ENCODE data around the gene TEX22. TPM values are rescaled to one million over a fixed set of nuclear protein-coding genes. Genes with fewer than 3 reads are reported as not detected.

The TEX22 gene
- total and polyA plus RNA-seq, 5 experiments from 2014 or later = 0.09 to 8.2 (median 3.8) TPM; not detected in 1

- no peaks in the 10 kb centered on the region for H3K27me3 Mint-ChIP-seq
- H3K27ac Mint-ChIP-seq = peak overlapping the region; percentile 80 to 94 (median 88)
- H3K4me1 Mint-ChIP-seq = peaks cover 12 to 34% (median 32%) of the 10 kb centered on the region in 4 donors
- ATAC-seq = no peak
- POLR2A ChIA-PET = interaction anchor here (1.4 to 2.0 kb wide), 3 partner anchors 23 to 69 kb away, joined by 5 to 6 read pairs (median 5); partner anchors contain the start of genes TEDC1 and TEX22
- H3K9me3 Mint-ChIP-seq = no peaks in the 10 kb centered on the region
- DNase-seq = no peak
- H3K4me3 Mint-ChIP-seq = peak overlapping the region; percentile 80 to 94 (median 83)
- H3K36me3 Mint-ChIP-seq = peaks cover 0 to 8% (median 0%) of the 10 kb centered on the region in 3 donors
Measured at GRCh38 chr14:105420974-105421674, 22.8 kb downstream of the TEX22 start.

DNA sequence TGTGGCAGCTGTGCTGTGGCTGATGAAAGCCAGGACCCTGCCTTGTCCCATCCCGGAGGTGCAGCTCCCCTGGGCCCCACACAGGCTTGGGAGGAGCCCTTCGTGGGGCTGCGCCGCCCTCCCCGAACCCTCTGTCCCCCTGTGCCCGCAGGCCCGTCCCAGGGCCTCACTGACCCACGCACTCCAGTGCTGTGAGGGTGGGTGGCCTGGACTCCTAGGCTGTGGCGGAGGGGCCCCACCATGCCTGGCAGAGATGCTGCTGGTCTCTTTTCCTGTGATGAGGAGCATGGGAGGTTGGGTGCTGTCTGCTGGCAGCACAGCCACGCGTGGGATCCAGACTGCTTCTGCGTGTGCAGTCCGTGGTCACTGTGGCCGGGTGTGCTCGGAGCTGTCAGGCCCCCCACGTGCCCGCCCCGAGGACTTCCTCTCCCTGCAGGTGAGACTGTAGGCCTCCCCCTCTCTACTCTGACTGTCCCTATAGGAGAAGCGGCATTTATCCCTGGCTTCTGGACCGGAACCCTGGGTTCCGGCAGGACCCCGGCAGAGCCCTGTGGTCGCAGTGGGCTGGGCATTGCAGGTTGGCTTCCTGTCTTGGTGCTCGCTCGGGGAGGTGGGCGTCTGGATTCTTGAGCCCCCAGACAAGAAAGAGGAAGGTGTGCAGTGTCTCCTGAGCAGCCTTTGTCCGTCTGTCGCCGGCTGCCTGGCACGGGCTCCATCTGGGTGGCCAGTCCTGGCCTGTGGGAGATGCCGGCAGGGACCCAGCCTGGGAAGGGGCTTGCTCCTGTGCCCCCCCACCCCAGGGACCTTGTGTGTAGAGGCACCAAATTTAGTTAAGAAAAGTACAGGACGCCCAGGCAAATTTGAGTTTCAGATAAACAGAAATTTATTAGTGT is 23.6 kb downstream of the TEX22 start:
- no peak for DNase-seq
- peak; percentile 25 to 40 for ATAC-seq

DNA sequence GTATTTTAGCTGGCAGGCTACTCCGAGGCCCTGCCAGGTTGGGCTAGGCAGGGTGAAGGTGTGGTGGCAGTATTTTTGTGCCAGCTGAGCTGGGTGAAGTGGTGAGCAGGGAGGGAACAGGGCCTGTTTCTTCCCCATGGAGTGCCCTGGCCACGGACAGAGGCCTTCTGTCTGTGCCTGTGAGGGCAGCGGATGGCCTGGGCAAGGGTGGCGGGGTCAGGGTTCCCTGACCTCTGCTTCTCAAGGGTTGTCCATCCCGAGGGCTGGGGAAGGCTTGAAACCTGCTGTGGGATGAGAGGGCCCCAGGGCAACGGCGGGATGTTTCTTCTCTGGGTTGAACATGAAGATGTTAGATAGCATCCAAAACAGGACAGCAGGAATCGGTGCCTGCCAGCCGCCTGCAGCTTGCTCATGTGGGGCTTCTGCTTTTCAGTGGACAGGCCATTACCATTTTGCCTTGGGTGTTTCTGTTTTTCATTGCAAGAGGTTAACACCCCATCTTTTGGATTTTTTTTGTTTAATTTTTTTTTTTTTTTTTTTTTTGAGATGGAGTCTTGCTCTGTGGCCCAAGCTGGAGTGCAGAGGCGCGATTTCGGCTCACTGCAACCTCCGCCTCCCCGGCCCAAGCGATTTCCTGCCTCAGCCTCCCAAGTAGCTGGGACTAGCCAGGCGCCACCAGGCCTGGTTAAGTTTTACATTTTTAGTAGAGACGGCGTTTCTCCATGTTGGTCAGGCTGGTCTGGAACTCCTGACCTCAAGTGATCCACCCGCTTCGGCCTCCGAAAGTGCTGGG is 24.6 kb downstream of the TEX22 start:
- POLR2A ChIA-PET = interaction anchor here (0.6 to 0.7 kb wide), 2 partner anchors 31 to 32 kb away, joined by 3 to 4 read pairs; no protein-coding TSS in a partner anchor
- Mint-ChIP-seq H3K27me3 (no peaks in the 10 kb centered on the region), H3K27ac (peak overlapping the region; percentile 13 to 95 (median 80)), H3K9me3 (peaks cover 0 to 1% (median 0%) of the 10 kb centered on the region in 9 donors), H3K36me3 (peaks cover 0 to 10% (median 8%) of the 10 kb centered on the region in 3 donors), H3K4me3 (peak overlapping the region in 4 of 10 donors; percentile 36 to 94 (median 56)), H3K4me1 (peaks cover 17 to 41% (median 39%) of the 10 kb centered on the region in 4 donors)
- DNase-seq = no peak
- ATAC-seq = no peak

More for the DNA sequence above, 23.6 kb downstream of the TEX22 start:
- Mint-ChIP-seq H3K27me3 (no peaks in the 10 kb centered on the region), H3K4me1 (peaks cover 14 to 36% (median 35%) of the 10 kb centered on the region in 4 donors), H3K4me3 (peak overlapping the region; percentile 80 to 94 (median 83)), H3K27ac (peak overlapping the region; percentile 77 to 95 (median 88)), H3K36me3 (peaks cover 0 to 8% (median 5%) of the 10 kb centered on the region in 3 donors), H3K9me3 (no peaks in the 10 kb centered on the region)
- POLR2A ChIA-PET = interaction anchor here (1.4 to 2.0 kb wide), 3 partner anchors 24 to 68 kb away, joined by 5 to 6 read pairs (median 5); partner anchors contain the start of genes TEDC1 and TEX22

GRCh38 chr14:105423488-105424195 is 25.3 kb downstream of the TEX22 start:
- H3K27ac Mint-ChIP-seq = peak overlapping the region in 5 of 10 donors; percentile 9 to 61 (median 31)
- no peak for DNase-seq
- peaks cover 0 to 10% (median 8%) of the 10 kb centered on the region in 3 donors for H3K36me3 Mint-ChIP-seq
- no peak for ATAC-seq
- H3K27me3 Mint-ChIP-seq = no peaks in the 10 kb centered on the region
- H3K4me3 Mint-ChIP-seq = peak overlapping the region in 2 of 10 donors; percentile 8 to 22
- POLR2A ChIA-PET = interaction anchor here (0.6 to 0.7 kb wide), 2 partner anchors 31 to 33 kb away, joined by 3 to 4 read pairs; no protein-coding TSS in a partner anchor
- peaks cover 0 to 2% (median 0%) of the 10 kb centered on the region in 9 donors for H3K9me3 Mint-ChIP-seq
- H3K4me1 Mint-ChIP-seq = peaks cover 17 to 42% (median 38%) of the 10 kb centered on the region in 4 donors

DNA sequence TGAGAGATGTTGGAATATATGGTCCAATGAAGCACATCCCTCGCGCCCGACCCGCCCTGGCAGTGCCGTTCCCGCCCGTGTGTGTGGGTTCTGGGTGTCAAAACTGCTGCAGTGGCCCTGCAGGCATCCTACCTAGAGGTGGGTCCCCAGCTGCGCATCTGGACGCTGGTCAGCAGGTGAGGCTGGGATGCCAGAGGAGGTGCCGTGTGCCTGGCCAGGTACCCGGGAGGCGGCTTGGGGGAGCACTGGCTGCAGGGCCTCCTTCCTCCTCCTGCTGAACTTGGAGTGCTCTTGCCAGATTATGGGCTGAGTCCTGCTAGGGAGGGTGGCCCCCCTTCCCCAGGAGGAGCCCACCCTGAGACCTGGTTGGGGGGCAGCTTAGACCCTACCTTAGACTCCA is 26.5 kb downstream of the TEX22 start:
- Mint-ChIP-seq H3K9me3 (peaks cover 0 to 2% (median 0%) of the 10 kb centered on the region in 9 donors), H3K27me3 (no peaks in the 10 kb centered on the region), H3K27ac (no peak overlapping the region), H3K4me3 (no peak overlapping the region), H3K36me3 (peaks cover 0 to 10% (median 8%) of the 10 kb centered on the region in 3 donors), H3K4me1 (peaks cover 17 to 41% (median 37%) of the 10 kb centered on the region in 4 donors)
- no peak for ATAC-seq
- DNase-seq = no peak
- POLR2A ChIA-PET = interaction anchor here (1.1 kb wide), 1 partner anchor 9 kb away, joined by 5 read pairs; no protein-coding TSS in a partner anchor

- POLR2A ChIA-PET = interaction anchor here (0.6 kb wide), 1 partner anchor 55 kb away, joined by 5 read pairs; no protein-coding TSS in a partner anchor
- peaks cover 0 to 2% (median 0%) of the 10 kb centered on the region in 9 donors for H3K9me3 Mint-ChIP-seq
- no peaks in the 10 kb centered on the region for H3K27me3 Mint-ChIP-seq
- H3K27ac Mint-ChIP-seq = no peak overlapping the region
- H3K36me3 Mint-ChIP-seq = peaks cover 4 to 18% (median 11%) of the 10 kb centered on the region in 3 donors
- no peak for DNase-seq
- no peak overlapping the region for H3K4me3 Mint-ChIP-seq
- peaks cover 16 to 41% (median 35%) of the 10 kb centered on the region in 4 donors for H3K4me1 Mint-ChIP-seq
- ATAC-seq = no peak
Measured at GRCh38 chr14:105425823-105426247, 27.5 kb downstream of the TEX22 start.

- peaks cover 11 to 34% (median 27%) of the 10 kb centered on the region in 4 donors for H3K4me1 Mint-ChIP-seq
- peaks cover 0 to 2% (median 0%) of the 10 kb centered on the region in 9 donors for H3K9me3 Mint-ChIP-seq
- H3K4me3 Mint-ChIP-seq = peak overlapping the region in 1 of 10 donors; percentile 33
- H3K36me3 Mint-ChIP-seq = peaks cover 4 to 23% (median 15%) of the 10 kb centered on the region in 3 donors
- ATAC-seq (no peak), DNase-seq (no peak)
- POLR2A ChIA-PET = no interaction called here
- H3K27me3 Mint-ChIP-seq = no peaks in the 10 kb centered on the region
- peak overlapping the region in 2 of 10 donors; percentile 29 to 56 for H3K27ac Mint-ChIP-seq
Measured at GRCh38 chr14:105426416-105427130, 28.2 kb downstream of the TEX22 start.

GRCh38 chr14:105427412-105427811 is 29.1 kb downstream of the TEX22 start:
- peak overlapping the region in 2 of 10 donors; percentile 31 to 86 for H3K27ac Mint-ChIP-seq
- POLR2A ChIA-PET = no interaction called here
- H3K36me3 Mint-ChIP-seq = peaks cover 4 to 23% (median 15%) of the 10 kb centered on the region in 3 donors

GRCh38 chr14:105427936-105428485 is 29.7 kb downstream of the TEX22 start:
- Mint-ChIP-seq H3K9me3 (peaks cover 0 to 2% (median 0%) of the 10 kb centered on the region in 9 donors), H3K27ac (peak overlapping the region in 8 of 10 donors; percentile 18 to 78 (median 58)), H3K27me3 (no peaks in the 10 kb centered on the region), H3K36me3 (peaks cover 4 to 23% (median 15%) of the 10 kb centered on the region in 3 donors), H3K4me3 (peak overlapping the region in 1 of 10 donors; percentile 30), H3K4me1 (peaks cover 7 to 20% (median 13%) of the 10 kb centered on the region in 4 donors)
- ATAC-seq = no peak
- DNase-seq = no peak
- POLR2A ChIA-PET = no interaction called here

More at GRCh38 chr14:105427412-105427811, 29.1 kb downstream of the TEX22 start:
- ATAC-seq = no peak
- peak overlapping the region in 1 of 10 donors; percentile 33 for H3K4me3 Mint-ChIP-seq
- H3K9me3 Mint-ChIP-seq = peaks cover 0 to 2% (median 0%) of the 10 kb centered on the region in 9 donors
- H3K4me1 Mint-ChIP-seq = peaks cover 7 to 25% (median 19%) of the 10 kb centered on the region in 4 donors
- no peaks in the 10 kb centered on the region for H3K27me3 Mint-ChIP-seq
- no peak for DNase-seq

DNA sequence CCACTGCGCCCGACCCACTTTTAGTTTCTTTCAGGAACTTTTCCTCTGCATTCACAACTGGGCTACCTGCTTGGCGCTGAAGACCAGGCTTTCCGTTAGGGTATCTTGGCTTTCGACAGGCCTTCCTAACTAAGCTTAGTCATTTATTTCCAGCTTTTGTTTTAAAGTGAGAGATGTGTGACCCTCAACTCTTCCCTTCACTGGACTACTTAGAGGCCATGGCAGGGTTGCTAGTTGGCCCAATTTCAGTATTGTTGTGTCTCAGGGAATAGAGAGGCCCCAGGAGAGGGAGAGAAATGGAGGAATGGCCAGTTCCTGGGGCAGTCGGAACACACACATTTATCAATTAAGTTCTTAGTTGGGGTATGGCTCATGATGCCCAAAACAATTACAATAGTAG is 31.7 kb downstream of the TEX22 start:
- DNase-seq (no peak), ATAC-seq (no peak)
- Mint-ChIP-seq H3K9me3 (peaks cover 0 to 2% (median 0%) of the 10 kb centered on the region in 9 donors), H3K4me3 (no peak overlapping the region), H3K36me3 (peaks cover 4 to 23% (median 15%) of the 10 kb centered on the region in 3 donors), H3K27ac (peak overlapping the region in 1 of 10 donors; percentile 71), H3K4me1 (peaks cover 5 to 23% (median 18%) of the 10 kb centered on the region in 4 donors), H3K27me3 (no peaks in the 10 kb centered on the region)
- POLR2A ChIA-PET = no interaction called here

All from naive thymus-derived CD8-positive, alpha-beta T cell (primary cell).